WTC11 (cell line): ENCODE measurements around the gene RAD17. TPM values are rescaled to one million over a fixed set of nuclear protein-coding genes. Genes with fewer than 3 reads are reported as not detected.
"Not testable (repeated sequence)": the region's sequence is repeated elsewhere in the genome, so short reads cannot be mapped to it uniquely, and the experiment has no call there.

Experiments used
- ATAC-seq: fragments of 200-7000 bp; cut with Tn5 transposase; 2 replicates; pipeline ENCODE4 v1.10.0; 2021; ENCODE audit warnings: mild to moderate bottlenecking, moderate library complexity
- CTCF ChIA-PET: fragments of 300-600 bp; sonication (Branson Sonifier 250); formaldehyde crosslinking; loops from one replicate; lab custom pipeline; 2021; ENCODE audit warnings: antibody characterized with exemption; lab: Charles Lee
- POLR2A ChIA-PET: fragments of 350-600 bp; sonication (Branson Sonifier 250); formaldehyde crosslinking; loops from one replicate; lab custom pipeline; 2021; ENCODE audit warnings: antibody characterized with exemption; lab: Charles Lee
- DNase-seq: peaks from one replicate; pipeline ENCODE4 v3.0.0; 2021; ENCODE audit warnings: low spot score
- H3K27ac Mint-ChIP-seq: 2 replicates; pipeline ENCODE4 v1.8.0; 2021; ENCODE audit warnings: mixed read lengths
- H3K27me3 Mint-ChIP-seq: 2 replicates; pipeline ENCODE4 v1.8.0; 2021; ENCODE audit warnings: low read depth, mild to moderate bottlenecking, moderate library complexity, mixed read lengths
- H3K36me3 Mint-ChIP-seq: 2 replicates; pipeline ENCODE4 v1.8.0; 2021; ENCODE audit warnings: mixed read lengths
- H3K4me1 Mint-ChIP-seq: 2 replicates; pipeline ENCODE4 v1.8.0; 2022; ENCODE audit warnings: mixed read lengths
- H3K4me3 Mint-ChIP-seq: 2 replicates; pipeline ENCODE4 v1.8.0; 2021; ENCODE audit warnings: mild to moderate bottlenecking, moderate library complexity, mixed read lengths
- H3K9me3 Mint-ChIP-seq: 2 replicates; pipeline ENCODE4 v1.8.0; 2021; ENCODE audit warnings: mixed read lengths
- E2F4 ChIP-seq: sonication (generic); formaldehyde crosslinking; IDR thresholded peaks from 2 replicates; pipeline ENCODE4 v1.8.1; 2022; ENCODE audit warnings: low read depth, mild to moderate bottlenecking, moderate library complexity, missing genetic modification reagents, borderline replicate concordance
- HMGA2 ChIP-seq: fragments of 250-450 bp; sonication (Bioruptor Pico); IDR thresholded peaks from 2 replicates; pipeline ENCODE4 v1.4.0; 2021; ENCODE audit warnings: mild to moderate bottlenecking, moderate library complexity
- MLX ChIP-seq: sonication (generic); formaldehyde crosslinking; IDR thresholded peaks from 2 replicates; pipeline ENCODE4 v1.8.1; 2023; ENCODE audit warnings: mild to moderate bottlenecking, missing genetic modification reagents, moderate library complexity
- NR3C1 ChIP-seq: sonication (generic); formaldehyde crosslinking; conservative IDR thresholded peaks from 2 replicates; pipeline ENCODE4 v1.8.1; 2023; ENCODE audit warnings: low read depth, mild to moderate bottlenecking, missing genetic modification reagents
- OVOL2 ChIP-seq: fragments of 250-450 bp; sonication (Bioruptor Pico); IDR thresholded peaks from 2 replicates; pipeline ENCODE4 v1.9.0; 2021; ENCODE audit warnings: mild to moderate bottlenecking, borderline replicate concordance
- SMAD3 ChIP-seq: sonication (generic); formaldehyde crosslinking; IDR thresholded peaks from 2 replicates; pipeline ENCODE4 v1.8.0; 2022; ENCODE audit warnings: missing genetic modification reagents, mild to moderate bottlenecking, borderline replicate concordance
- TEAD4 ChIP-seq: sonication (generic); formaldehyde crosslinking; IDR thresholded peaks from 2 replicates; pipeline ENCODE4 v1.8.0; 2022; ENCODE audit warnings: mild to moderate bottlenecking, missing genetic modification reagents
- ZNF138 ChIP-seq: sonication (generic); formaldehyde crosslinking; conservative IDR thresholded peaks from 2 replicates; pipeline ENCODE4 v1.8.1; 2022; ENCODE audit warnings: mild to moderate bottlenecking, moderate library complexity, missing genetic modification reagents
- ZNF219 ChIP-seq: sonication (generic); formaldehyde crosslinking; IDR thresholded peaks from 2 replicates; pipeline ENCODE4 v1.8.0; 2023; ENCODE audit warnings: missing genetic modification reagents, mild to moderate bottlenecking, borderline replicate concordance
- ZNF263 ChIP-seq: sonication (generic); formaldehyde crosslinking; IDR thresholded peaks from 2 replicates; pipeline ENCODE4 v1.8.1; 2022; ENCODE audit warnings: low read depth, mild to moderate bottlenecking, moderate library complexity, missing genetic modification reagents
- ZNF396 ChIP-seq: fragments of 250-450 bp; sonication (Bioruptor Pico); IDR thresholded peaks from 2 replicates; pipeline ENCODE4 v1.8.0; 2021; ENCODE audit warnings: mild to moderate bottlenecking, moderate library complexity, borderline replicate concordance
- ZNF423 ChIP-seq: fragments of 250-450 bp; sonication (Bioruptor Pico); IDR thresholded peaks from 2 replicates; pipeline ENCODE4 v2.1.2; 2022; ENCODE audit warnings: mild to moderate bottlenecking, moderate library complexity
- ZSCAN18 ChIP-seq: fragments of 250-450 bp; sonication (Bioruptor Pico); IDR thresholded peaks from 2 replicates; pipeline ENCODE4 v2.1.2; 2022; ENCODE audit warnings: mild to moderate bottlenecking, moderate library complexity
- total RNA-seq: library from RNA; stranded (reverse); gene quantifications from 3 replicates; pipeline ENCODE4 v1.2.3, GENCODE V29; 2021
- TF ChIP-seq, protein P1 (sequence below): sonication (generic); formaldehyde crosslinking; IDR thresholded peaks from 2 replicates; pipeline ENCODE4 v1.8.1; 2022; ENCODE audit warnings: low read depth, missing genetic modification reagents, borderline replicate concordance
- TF ChIP-seq, protein P2 (sequence below): fragments of 250-450 bp; sonication (Bioruptor Pico); IDR thresholded peaks from 2 replicates; pipeline ENCODE4 v1.9.0; 2021; ENCODE audit warnings: mild to moderate bottlenecking

The RAD17 gene
- total RNA-seq, 1 experiment from 2014 or later: 32.6 TPM

GRCh38 chr5:69454460-69455249 lies 85.0 kb downstream of the RAD17 start:
- H3K4me3 Mint-ChIP-seq: no peak overlapping the region

GRCh38 chr5:69455428-69455988 lies 85.9 kb downstream of the RAD17 start:
- POLR2A ChIA-PET: not testable (repeated sequence)

More at GRCh38 chr5:69454460-69455249, 85.0 kb downstream of the RAD17 start:
- peak overlapping the region; percentile 14; the same call in 1 of the 2 replicates for H3K27ac Mint-ChIP-seq
- H3K9me3 Mint-ChIP-seq: peaks cover 12% of the 10 kb centered on the region
- POLR2A ChIA-PET: interaction anchor here (0.9 kb wide), 1 partner anchor 38 kb away, joined by 3 read pairs; the partner anchor contains the start of gene OCLN
- peaks cover 5% of the 10 kb centered on the region; the same call in 1 of the 2 replicates for H3K4me1 Mint-ChIP-seq
- ATAC-seq (no peak), DNase-seq (no peak)
- no peak for TF ChIP-seq ZNF219 (CRISPR knock-in tag)
- no peak for TF ChIP-seq ZNF396 (CRISPR knock-in tag)
- no peak for TF ChIP-seq MLX (CRISPR knock-in tag)
- no peak for TF ChIP-seq NR3C1 (CRISPR knock-in tag)
- TF ChIP-seq, protein P1, sequence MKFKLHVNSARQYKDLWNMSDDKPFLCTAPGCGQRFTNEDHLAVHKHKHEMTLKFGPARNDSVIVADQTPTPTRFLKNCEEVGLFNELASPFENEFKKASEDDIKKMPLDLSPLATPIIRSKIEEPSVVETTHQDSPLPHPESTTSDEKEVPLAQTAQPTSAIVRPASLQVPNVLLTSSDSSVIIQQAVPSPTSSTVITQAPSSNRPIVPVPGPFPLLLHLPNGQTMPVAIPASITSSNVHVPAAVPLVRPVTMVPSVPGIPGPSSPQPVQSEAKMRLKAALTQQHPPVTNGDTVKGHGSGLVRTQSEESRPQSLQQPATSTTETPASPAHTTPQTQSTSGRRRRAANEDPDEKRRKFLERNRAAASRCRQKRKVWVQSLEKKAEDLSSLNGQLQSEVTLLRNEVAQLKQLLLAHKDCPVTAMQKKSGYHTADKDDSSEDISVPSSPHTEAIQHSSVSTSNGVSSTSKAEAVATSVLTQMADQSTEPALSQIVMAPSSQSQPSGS (CRISPR knock-in tag): no peak
- no peak for TF ChIP-seq OVOL2 (CRISPR knock-in tag)
- TF ChIP-seq ZNF423: no peak
- no peak for TF ChIP-seq SMAD3 (CRISPR knock-in tag)
- no peak for TF ChIP-seq TEAD4
- TF ChIP-seq ZNF263 (CRISPR knock-in tag): no peak
- TF ChIP-seq E2F4: no peak
- TF ChIP-seq, protein P2, sequence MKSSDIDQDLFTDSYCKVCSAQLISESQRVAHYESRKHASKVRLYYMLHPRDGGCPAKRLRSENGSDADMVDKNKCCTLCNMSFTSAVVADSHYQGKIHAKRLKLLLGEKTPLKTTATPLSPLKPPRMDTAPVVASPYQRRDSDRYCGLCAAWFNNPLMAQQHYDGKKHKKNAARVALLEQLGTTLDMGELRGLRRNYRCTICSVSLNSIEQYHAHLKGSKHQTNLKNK (CRISPR knock-in tag): no peak
- H3K36me3 Mint-ChIP-seq: no peaks in the 10 kb centered on the region
- H3K27me3 Mint-ChIP-seq: no peaks in the 10 kb centered on the region
- CTCF ChIA-PET: no interaction called here

GRCh38 chr5:69462170-69462569 lies 92.6 kb downstream of the RAD17 start:
- Mint-ChIP-seq H3K4me3 (no peak overlapping the region), H3K36me3 (no peaks in the 10 kb centered on the region), H3K27ac (peak overlapping the region; percentile 47; the same call in 1 of the 2 replicates), H3K4me1 (no peaks in the 10 kb centered on the region), H3K27me3 (no peaks in the 10 kb centered on the region), H3K9me3 (peaks cover 28% of the 10 kb centered on the region)
- ATAC-seq (no peak), DNase-seq (no peak)
- CTCF ChIA-PET: no interaction called here
- POLR2A ChIA-PET: no interaction called here
- no peak for TF ChIP-seq ZNF138 (CRISPR knock-in tag)
- TF ChIP-seq HMGA2: peak; percentile 92
- no peak for TF ChIP-seq ZSCAN18

More at GRCh38 chr5:69455428-69455988, 85.9 kb downstream of the RAD17 start:
- H3K27me3 Mint-ChIP-seq, H3K4me3 Mint-ChIP-seq, H3K36me3 Mint-ChIP-seq, CTCF ChIA-PET, H3K4me1 Mint-ChIP-seq, ATAC-seq, H3K27ac Mint-ChIP-seq, DNase-seq: not testable (repeated sequence)
- peaks cover 14% of the 10 kb centered on the region for H3K9me3 Mint-ChIP-seq

Other genes starting within 250 kb of the RAD17 start
- 277 to 312 TPM (median 282 TPM) in 3 replicates for gene CCNB1, start 202.7 kb upstream of the RAD17 start, total RNA-seq
- gene CENPH, start 180.2 kb upstream of the RAD17 start, total RNA-seq: 79.0 to 87.4 TPM (median 86.4 TPM) in 3 replicates
- gene CDK7, start 134.9 kb upstream of the RAD17 start, total RNA-seq: 50.4 to 62.7 TPM (median 51.7 TPM) in 3 replicates
- 3.1 to 5.5 TPM (median 5.5 TPM) in 3 replicates for gene CCDC125, start 37.0 kb upstream of the RAD17 start, total RNA-seq
- gene AK6, start 298 bp upstream of the RAD17 start, total RNA-seq: 33.2 to 43.1 TPM (median 33.3 TPM) in 3 replicates
- 73.7 to 76.6 TPM (median 76.1 TPM) in 3 replicates for gene TAF9, start 298 bp upstream of the RAD17 start, total RNA-seq
- 28.6 to 34.7 TPM (median 31.4 TPM) in 3 replicates for gene MARVELD2, start 45.3 kb downstream of the RAD17 start, total RNA-seq
- 58.3 to 73.2 TPM (median 70.6 TPM) in 3 replicates for gene OCLN, start 123.0 kb downstream of the RAD17 start, total RNA-seq
- gene GTF2H2C, start 190.4 kb downstream of the RAD17 start, total RNA-seq: 47.2 to 54.2 TPM (median 51.3 TPM) in 3 replicates